ENCODE results near the gene COTL1.

The COTL1 gene

DNA sequence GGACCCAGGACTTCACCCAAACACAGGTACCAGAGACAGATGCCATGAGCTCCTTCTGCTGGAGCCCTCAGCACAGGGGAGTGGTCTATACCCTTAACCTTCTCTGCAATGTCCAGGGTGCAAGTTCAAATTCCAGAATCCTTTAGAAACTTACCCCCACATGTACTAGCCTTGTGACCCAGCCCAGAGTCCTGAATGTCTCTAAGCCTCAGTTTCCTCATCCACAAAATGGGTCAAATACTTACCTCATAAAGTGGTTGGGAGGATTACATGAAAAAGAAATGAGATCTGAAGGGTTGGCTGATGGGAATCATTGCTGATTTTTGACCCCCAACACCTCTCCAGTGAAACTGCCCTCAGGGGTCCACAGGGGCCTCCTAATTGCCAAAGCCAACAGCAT, 21.7 kb downstream of the COTL1 start:
- no peak for DNase-seq

DNA sequence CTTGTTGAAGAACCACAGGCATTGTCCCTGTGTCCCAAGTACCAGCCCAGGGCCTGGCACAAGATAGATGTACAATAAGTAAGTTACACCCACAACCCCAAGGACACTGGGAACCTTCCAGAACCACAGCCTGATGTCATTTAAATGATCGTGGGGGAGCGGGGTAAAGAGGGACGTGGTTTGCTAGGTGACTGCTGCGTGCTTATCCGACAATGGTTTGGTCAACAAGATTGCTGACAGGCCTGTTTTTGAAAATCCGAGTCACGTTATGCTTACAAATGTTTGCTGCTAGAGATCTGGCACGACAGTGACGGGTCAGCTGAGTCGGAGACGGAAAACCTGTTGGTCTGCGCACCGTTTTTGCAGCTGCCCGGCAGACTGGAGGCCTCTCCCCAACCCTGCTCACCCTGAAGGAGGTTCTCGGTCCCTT, 22.8 kb downstream of the COTL1 start:
- peak in 1 of 5 donors; percentile 52 for DNase-seq

DNA sequence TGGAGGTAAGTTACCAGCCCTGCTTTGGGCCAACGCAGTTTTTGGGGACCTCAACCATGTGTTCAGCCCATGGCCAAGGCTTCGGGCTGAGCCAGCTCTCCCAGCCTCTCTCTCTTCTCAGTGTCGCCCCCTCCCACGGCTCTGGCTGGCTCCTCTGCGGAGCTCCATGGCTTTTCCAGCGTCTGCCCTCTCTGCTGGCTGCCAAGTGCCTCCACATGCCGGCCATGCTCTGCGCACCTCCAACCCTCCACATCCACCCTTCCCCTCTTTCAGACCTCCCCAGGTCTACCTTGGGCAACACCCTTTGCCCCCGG, 23.2 kb downstream of the COTL1 start:
- no peak for DNase-seq

DNA sequence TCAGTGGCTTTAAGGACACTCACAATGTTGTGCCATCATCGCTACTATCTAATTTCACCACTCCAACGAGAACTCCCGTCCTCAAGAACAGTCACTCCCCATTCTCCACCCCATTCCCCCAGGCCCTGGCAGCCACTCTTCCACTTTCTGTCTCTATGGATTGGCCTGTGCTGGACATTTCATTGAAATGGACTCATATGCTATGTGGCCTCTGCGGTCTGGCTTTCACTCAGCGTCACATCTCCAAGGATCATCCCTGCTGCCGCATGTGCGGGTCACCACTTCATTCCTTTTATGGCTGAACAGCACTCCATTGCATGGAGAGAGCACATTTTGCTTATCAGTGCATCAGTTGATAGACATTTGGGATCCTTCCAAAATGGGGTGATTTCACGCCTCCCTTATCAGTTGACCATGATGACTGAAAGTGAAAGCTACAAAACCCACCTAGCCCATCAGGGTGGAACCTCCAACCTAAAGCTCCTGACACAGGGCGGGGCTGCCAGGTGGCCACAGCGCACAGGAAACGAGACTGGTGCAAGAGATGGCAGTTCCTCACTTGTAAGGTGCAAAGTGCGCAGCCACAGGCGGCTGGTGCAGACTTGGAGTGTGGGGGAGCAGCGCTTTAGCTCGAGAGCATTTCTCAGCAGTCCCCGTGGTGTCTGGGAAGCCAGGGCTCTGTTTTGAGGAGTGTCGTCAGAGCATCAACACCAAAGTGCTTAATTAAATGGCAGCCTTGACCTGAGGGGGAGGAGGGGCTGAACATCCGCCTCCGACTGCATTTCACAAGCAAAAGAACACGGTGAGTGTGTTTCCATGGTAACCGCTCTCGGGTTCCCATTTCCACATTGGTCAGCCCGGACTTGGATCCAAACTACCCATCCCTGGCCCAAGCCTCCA, 23.8 kb downstream of the COTL1 start:
- peak; percentile 48 to 98 (median 74) for DNase-seq

DNA sequence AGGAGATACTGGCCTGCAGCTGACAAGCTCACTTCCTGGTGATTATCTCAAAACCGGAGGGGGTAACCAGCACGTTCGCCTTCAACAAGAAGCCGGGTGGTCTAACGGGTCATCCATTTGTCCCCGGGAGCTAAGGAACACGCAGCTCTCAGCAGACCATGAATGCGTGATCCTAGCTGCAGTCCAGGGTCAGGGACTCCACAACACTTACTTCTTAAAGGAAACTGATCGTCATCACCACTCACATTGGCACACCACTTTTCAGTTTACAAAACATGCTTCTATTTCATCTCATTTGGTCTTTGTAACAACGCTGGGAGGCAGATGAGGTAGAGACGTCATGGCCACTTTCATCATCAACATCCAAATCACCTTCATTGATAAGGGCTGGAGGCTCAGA, 25.2 kb downstream of the COTL1 start:
- no peak for DNase-seq

DNA sequence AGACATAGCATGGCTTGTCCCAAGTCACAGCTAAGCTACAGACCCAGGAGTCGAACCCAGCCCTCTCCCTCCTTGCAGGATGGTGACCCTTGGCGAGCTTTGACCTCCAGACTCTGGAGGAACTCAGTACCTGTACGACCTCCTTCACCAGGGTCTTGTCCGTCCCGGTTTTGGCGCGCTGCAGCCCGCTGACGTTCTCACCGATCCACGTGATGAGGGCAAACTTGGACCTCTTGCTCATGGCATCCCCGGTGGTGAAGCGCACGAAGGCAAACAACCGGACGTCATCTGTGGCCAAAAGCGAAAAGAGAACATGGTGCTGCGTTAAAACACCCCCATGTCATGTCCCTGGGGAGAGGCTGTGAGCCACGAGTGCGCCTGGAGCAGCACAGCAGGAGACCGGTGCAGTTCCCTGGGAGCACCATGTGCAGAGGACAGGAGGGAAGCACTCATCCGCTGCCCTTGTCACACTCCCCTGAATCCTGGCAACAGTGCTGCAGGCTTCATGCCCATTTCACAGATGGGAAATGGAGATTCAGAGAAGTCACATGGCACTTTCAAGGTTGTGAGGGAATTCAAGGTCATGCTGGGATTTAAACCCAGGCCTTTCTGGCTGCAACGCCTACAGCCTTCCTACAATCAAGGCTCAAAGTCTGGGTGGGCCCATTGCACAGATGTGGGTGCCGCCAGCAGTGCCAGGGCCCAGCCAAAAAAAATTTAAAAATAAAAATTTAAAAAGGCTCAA, 27.7 kb downstream of the COTL1 start:
- DNase-seq: no peak

DNA sequence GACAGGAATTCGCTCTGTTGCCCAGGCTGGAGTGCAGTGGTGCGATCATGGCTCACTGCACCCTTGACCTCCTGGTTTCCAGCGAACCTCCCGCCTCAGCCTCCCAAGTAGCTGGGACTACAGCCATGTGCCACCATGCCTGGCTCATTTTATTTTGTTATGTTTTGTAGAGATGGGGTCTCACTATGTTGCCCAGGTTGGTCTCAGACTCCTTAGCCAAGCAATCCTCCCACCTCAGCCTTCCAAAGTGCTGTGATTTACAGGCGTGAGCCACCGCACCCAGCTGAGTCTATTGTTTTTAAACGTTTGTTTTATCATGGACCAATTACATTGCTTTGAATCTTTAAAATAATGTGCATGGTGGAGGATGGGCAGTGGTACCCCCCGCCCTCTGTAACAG, 28.9 kb downstream of the COTL1 start:
- DNase-seq: no peak

DNA sequence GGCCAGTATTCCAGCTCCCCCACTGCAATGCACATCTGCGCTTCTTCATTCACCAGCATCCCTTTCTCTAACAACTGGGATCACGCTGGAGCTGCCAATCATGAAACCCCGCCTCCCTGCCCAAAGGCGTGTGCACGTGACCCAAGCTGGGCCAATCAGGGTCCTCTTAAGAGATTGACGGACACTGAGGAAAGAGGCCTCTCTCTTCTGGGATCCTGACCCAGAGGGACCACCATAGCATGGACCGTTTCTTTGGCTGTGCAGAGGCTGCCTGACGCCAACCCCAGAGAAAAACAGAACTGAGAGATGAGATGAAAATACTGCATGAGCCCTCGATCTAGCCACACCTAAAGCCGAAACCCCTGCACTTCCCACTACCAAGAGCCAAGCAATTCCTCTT, 32.0 kb downstream of the COTL1 start:
- DNase-seq: no peak

DNA sequence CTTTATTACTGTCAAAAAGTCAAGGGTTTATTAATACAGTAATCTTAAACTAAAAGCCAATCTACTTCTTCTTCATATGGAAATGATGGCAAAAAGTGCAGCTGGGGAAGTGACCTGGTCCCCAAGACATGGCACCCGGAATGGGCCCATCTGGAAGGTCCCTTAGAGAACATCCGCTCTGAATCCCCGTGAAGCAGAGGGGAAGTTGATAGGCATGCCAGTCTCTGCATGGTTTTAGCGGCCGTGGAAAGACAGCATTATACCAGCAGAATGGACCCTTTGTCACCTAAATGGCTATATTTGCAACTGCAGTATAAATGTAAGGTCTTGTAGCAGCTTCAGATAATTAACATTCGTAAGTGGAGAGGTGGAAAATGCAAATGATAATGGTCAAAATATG, 32.4 kb downstream of the COTL1 start:
- no peak for DNase-seq

DNA sequence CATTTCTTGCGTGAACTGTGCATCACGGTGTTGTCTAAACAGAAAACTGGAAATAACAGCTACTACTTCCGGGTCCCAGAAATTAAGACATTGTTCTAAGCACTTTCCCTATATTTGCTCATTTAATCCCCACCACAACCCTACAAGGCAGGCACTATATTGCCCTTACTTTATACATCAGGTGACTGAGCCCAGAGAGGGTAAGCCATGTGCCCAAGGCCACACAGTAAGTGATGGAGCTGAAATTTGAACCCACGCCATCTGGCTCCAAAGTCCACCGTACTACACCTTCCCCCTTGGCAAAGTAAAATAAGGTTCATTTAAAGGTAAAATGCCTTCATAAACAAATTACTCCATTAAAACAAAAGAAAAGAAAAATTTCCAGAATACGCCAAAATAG, 33.2 kb downstream of the COTL1 start:
- no peak for DNase-seq

DNA sequence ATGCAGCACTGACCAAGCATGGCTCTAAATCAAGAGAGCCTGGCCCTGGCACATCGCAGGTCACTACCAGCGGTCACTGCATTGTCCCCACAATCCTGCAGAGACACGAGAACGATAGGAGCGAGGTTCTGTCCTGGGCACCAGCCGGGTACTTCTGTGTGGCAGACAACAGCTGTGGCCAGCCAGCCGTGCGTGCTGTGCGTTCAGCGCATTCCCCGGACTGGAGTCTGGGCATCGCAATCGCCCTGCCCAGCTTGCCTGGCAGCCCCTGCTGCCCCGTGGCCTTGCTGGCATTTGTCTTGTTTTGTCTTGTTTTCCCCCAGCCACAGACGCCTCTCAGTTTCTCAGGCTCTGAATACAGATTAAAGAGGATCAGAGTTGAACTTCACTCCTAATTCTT, 33.9 kb downstream of the COTL1 start:
- DNase-seq: no peak

DNA sequence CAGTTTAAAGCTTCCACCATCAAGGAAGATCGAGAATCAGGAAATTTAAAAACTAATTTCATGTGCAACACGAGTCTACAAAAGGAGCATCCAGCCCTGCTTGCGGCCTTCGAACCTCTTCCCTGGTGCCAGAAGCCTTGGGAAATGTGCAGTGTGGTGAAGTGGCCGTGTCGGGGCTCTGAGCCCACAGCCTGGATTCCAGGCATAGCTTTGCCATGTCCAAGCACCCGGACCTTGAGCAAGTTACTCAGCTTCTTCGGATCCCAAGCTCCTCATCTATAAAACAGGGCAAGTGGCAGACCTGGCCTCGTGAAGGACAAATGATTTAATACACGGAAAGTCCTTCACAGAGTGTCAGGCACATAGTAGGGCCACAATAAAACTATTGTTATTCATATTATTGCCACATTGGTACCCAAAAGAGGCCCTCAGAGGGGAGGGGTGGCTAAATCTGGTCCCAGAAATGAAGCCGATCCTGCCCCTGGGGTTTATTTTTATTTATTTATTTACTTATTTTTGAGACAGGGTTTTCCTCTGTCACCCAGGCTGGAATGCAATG, 34.8 kb downstream of the COTL1 start:
- DNase-seq: no peak

DNA sequence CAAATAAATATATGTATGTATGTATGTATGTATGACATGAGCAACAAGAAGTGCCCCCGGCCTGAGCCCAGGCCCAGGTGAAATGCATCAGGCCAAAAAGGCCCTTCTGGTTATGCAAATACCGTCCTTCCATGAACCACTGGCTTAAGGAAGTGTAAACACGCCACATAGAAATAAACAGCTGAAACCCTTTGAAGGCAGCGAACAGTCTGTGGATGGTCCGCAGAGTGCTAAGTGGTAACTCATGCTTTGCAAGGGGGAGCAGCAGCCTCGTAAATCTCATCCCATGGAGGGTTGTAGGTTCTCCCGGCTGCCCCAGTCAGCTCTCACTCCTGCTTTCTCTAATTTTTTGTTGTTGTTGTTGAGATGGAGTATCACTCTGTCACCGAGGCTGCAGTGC, 36.7 kb downstream of the COTL1 start:
- DNase-seq: no peak

DNA sequence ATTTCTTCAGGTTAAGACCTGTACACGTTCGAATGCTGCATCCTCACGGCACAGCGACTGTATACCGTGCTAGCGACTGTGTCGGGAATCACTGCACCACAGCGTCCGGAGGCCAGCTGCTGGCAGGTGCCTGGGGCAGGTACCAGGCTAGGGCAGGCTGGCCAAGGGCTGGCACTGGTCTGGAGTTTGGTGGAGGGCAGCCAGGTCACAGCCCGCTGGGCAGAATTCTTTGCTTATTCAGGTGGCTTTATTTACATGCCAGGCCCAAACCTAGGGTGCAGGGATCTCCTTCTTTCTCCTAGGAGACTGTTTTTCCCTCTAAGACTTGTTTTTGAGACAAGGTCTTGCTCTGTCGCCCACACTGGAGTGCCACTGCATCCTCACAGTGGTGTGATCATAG, 37.9 kb downstream of the COTL1 start:
- no peak for DNase-seq

DNA sequence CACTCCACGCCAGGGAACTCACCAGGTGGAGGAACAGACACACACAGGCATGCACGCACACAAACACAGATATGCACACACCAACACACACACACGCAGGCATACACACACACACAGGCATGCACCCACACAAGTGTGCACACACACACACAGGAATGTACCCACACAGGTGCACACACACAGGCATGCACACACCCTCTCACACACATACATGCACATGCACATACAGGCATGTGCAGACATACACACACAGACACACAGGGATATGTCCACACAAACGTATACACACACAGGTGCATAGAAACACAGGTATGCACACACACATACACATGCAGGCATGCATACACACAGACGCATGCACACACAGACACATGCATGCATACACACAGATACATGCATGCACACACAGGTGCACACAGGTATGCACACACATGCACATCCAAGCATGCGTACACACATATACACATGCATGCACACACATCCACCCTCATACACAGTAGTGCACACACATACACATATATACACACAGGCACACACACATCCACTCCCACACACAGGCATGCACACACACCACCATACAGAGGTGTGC, 39.2 kb downstream of the COTL1 start:
- no peak for DNase-seq

DNA sequence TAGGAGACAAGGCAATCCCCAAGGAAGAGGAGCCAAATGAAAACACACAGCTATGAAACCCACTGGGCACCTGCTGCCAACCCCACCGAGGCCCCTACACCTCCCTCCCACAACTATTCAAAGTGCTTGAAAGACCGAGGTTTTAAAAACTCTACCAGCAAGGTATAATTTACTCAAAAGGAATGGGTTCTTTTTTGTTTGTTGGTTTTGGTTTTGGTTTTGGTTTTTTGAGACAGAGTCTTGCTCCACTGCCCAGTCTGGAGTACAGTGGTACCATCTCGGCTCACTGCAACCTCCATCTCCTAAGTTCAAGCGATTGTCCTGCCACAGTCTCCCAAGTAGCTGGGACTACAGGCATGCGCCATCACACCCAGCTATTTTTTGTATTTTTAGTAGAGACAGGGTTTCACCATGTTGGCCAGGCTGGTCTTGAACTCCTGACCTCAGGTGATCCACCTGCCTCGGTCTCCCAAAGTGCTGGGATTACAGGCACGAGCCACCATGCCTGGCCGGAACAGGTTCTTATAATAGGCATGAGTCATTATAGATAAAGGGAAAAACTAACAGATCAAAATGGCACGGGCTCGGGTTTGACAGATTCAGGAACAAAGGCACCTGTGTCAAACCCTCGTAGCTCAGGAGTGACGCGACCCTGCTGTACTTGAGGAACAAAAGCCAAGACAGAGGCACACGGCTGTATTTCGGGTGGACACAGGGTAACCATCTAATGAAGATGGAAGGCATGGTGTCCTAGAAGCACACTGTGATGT, 40.7 kb downstream of the COTL1 start:
- no peak for DNase-seq

DNA sequence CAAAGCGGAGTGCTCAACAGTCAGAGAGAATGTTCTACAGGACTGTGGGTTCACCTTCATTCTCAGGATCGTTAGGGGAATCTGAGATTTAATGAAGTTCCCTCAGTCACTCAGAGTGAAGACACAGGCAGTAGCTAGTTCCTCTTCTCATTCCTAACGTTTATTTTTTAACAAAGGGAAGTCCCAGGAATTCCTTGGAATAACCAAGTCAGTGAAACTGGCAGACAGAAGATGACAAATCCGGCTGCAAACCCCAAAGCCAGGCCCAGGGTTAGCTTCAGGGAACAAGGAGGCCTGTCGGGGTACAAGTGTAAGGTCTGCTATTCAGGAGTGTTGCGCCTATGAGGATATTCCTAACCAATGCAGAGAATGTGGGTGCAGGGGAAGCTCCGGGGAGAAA, 42.0 kb downstream of the COTL1 start:
- DNase-seq: no peak

DNA sequence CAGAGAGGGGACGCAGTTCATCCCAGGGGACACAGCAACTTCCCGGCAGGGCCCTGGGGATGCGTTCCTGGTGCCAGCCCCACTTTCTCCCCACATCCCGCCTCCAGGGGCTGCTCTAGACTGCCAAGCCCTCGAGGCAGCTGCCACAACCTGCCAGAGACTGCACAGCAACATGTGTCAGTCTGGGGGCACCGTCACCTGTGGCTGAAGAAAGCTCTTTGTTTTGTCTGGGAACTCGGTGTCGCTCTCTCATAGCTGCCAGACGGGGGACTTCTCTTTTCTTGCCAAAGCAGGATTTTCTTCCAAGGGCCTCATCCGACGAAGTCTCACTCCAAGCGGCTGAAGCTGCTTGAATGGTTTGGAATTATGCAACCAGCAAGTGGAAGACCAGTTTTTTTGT, 43.7 kb downstream of the COTL1 start:
- DNase-seq: no peak

DNA sequence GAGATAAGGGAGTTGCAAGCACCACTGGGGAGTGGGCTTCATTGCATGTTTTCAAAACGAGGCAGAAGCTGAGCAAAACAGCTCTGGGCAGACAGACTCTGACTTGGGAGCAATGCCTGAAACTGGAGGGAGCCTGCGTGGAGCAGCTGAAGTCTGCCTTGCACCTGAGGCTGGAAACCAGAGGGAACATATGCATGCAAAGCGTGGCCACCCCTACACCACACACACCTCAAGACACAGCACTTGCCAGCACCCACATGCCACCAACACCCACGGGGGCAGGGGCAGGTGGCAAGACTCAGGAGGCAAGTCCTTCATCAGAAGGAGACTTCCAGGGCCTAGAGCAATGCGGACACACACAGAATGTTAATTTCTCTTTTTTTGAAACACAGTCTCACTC, 45.8 kb downstream of the COTL1 start:
- no peak for DNase-seq

DNA sequence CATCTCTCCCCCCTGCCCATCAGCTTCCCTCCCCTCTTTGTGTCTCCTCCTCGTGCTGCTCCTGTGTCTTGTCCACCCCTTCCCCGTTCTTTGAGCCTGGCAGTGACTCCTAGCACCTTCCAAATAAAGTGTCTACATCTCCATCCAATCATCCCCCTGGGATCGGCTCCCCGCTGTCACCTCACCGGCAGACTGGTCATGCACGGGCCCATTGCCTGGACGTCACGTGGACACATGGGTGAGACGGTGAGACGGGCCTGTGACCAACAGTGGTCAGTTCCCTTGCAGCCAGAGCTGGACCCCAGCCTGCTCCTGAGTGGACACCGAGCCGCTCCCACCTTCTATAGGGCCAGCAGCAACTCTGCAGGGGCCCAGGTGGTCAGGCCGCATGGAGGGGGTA, 46.4 kb downstream of the COTL1 start:
- DNase-seq: no peak

DNA sequence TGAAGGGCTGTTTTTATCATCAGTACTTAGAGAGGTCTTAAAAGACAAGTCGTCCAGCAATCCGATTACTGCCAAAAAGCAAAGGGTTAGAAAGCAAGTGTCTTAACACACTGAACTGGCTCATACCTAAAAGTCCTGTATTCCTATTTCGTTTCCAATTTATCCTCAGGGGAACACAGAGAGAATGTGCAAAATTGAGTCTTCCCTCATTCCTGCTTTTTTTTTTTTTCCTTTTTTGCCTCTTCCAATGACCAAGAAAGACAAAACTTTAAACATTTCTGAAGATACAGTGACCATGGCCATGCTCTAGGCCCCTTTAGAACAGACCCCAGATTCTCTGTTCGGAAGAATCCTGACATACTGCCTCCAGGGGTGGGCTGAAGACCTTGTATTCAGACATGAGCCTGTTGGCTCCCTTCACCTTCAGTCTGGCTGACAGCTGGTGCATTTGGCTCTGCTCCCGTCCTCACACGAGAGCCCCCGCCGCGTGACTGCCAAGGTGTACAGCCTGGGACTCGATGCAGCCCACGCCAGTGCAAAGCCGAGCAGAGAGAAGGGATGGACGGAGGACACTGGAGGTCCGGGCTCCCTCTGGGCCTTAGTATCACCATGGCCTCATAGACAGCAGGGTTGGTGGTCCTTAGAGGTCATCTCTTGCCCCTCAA, 47.0 kb downstream of the COTL1 start:
- no peak for DNase-seq

DNA sequence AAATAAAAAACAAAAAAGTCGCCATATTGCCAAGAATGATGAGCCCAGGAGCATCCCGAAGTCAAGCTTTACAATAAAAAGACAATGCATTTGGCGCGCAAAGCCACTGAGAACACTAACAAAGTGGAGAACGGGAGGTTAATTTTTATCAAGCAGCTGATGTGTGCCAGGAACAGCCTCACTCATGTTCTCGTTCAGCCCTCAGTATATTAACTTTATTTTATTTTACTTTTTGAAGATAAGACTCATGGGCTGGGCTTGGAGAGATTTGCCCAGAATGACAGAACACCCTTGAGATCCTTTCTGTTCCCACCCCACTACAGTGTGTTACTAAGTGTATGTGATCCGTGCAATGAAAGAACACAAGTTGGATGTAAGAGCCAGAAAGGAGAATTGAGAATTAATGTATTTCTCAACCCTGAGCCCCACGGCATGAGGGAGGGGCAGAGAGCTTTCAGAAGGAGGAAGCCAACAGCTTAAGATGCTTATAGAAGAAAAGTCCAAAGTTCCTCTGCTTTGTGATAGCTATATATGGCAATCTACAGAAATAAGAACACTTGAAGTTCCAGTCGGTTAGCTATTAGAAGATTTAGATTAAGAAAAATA, 48.4 kb downstream of the COTL1 start:
- DNase-seq: no peak
